Fibroblast of skin of abdomen (primary cell): ENCODE results near the gene OR5T3. TPM values are rescaled to one million over a fixed set of nuclear protein-coding genes. Genes with fewer than 3 reads are reported as not detected.
"Not testable (repeated sequence)": the region's sequence is repeated elsewhere in the genome, so short reads cannot be mapped to it uniquely, and the experiment has no call there.

Experiments used
- DNase-seq: peaks from one replicate; pipeline ENCODE4 v3.0.0-alpha.2; 2013
- polyA plus RNA-seq, 2 experiments: library from polyadenylated mRNA; unstranded; fragments of 120-200 nt; gene quantifications; one replicate each; pipeline ENCODE4 v1.2.1, GENCODE V29; 2013; ENCODE audit not compliant: insufficient read length in 2 of 2

The OR5T3 gene
- not detected for polyA plus RNA-seq (2013, experiment 1 of 2; ENCODE audit: insufficient read length)
- not detected for polyA plus RNA-seq (2013, experiment 2 of 2; ENCODE audit: insufficient read length)

DNA sequence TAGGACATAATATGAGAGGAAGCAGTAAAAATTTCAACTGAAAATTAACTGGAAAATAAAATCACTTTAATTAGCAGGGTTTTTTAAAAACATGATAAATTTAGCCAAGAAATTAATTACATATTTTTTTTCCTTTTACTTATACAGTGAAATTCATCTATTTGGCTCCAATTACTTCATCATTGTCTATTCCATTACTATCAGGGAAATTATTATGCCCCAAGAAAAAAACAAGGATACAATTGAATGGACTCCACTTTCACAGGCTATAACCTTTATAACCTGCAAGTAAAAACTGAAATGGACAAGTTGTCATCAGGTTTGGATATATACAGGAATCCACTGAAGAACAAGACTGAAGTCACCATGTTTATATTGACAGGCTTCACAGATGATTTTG is at the start of gene OR5T3:
OR5T3 (plus strand) TSS at position 301 of the 400 bp plus-strand sequence; CDS start at position 301, 0 bp downstream.
- DNase-seq, result no peak

- no peak for DNase-seq
These were observed 44.3 kb upstream of the OR5T3 start for GRCh38 chr11:56207790-56208189.

- DNase-seq, result no peak
These were observed 37.5 kb upstream of the OR5T3 start for GRCh38 chr11:56214537-56214936.

- not testable (repeated sequence) for DNase-seq
These were observed 32.3 kb upstream of the OR5T3 start for GRCh38 chr11:56219735-56220134.

- no peak for DNase-seq
These were observed 17.9 kb upstream of the OR5T3 start, which contains the start of gene OR5T2 for GRCh38 chr11:56234155-56234554. OR5T2 (minus strand) TSS chr11:56234255; CDS start chr11:56233062, 1,193 bp downstream.

- no peak for DNase-seq
These were observed 19.0 kb downstream of the OR5T3 start for GRCh38 chr11:56271092-56271491.

DNA sequence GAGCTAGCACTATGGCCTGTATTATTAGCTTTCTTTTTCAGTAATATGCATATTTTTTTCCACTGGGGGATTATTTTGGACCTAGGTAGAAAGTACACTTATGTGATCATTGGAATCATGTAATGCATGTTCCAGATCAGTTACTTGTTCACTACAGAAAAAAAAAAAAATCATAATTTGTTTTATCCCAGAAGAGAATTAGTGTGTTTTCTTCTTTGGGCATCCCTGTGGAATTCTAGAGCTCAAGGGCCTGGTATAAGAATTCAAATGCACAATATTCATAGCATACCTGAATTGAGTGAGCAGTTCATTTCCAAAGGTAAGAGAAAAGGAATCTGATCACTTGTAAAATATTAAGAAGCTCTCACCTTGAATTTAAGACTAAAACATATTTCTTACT is 21.8 kb downstream of the OR5T3 start, which contains the start of gene OR5T1:
OR5T1 (plus strand) TSS at position 301 of the 400 bp plus-strand sequence. CDS start 1,485 bp downstream, outside the sequence.
- DNase-seq, result no peak

- DNase-seq, result no peak
These were observed 40.1 kb downstream of the OR5T3 start, which contains the start of gene OR8H1 for GRCh38 chr11:56292154-56292553. OR8H1 (minus strand) TSS chr11:56292254; CDS start chr11:56291062, 1,192 bp downstream.

GRCh38 chr11:56296898-56297297 is 44.8 kb downstream of the OR5T3 start:
- no peak for DNase-seq
